Measurements from ENCODE around the gene POLR1E.

The POLR1E gene

GRCh38 chr9:37521111-37521510 lies 35.4 kb downstream of the POLR1E start:
- no peaks in the 10 kb centered on the region for H3K27me3 ChIP-seq (ENCODE audit: control insufficient read depth, insufficient read depth, low read length)
- H3K9me3 ChIP-seq (ENCODE audit: control insufficient read depth, insufficient read depth, low read length): no peaks in the 10 kb centered on the region
- H3K4me1 ChIP-seq (ENCODE audit: control insufficient read depth, insufficient read depth, low read length): no peaks in the 10 kb centered on the region
- peaks cover 21% of the 10 kb centered on the region for H3K36me3 ChIP-seq (ENCODE audit: control insufficient read depth, insufficient read depth, low read length)
- no peak overlapping the region for H3K4me3 ChIP-seq (ENCODE audit: low read depth, low read length)
- H3K9ac ChIP-seq (ENCODE audit: low read depth, low read length): no peak overlapping the region

DNA sequence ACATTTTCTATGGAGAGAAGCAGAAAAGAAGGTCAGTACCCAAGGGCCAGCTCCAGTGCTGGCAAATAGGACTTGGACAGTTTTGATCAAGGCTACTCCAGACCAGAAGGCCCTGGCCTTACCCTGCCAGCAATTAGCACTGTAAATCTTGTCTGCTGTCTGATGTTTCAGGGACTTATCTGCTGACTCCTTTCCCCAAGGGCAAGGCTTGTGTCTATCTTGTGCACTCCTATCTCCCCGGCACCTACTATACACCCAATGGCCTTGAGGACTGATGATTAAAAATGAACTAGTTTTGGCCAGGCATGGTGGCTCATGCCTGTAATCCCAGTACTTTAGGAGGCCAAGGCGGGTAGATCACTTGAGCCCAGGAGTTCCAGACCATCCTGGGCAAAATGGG lies 37.2 kb downstream of the POLR1E start:
- no peaks in the 10 kb centered on the region for H3K27me3 ChIP-seq (ENCODE audit: control insufficient read depth, insufficient read depth, low read length)
- H3K4me3 ChIP-seq (ENCODE audit: low read depth, low read length): no peak overlapping the region
- no peak overlapping the region for H3K9ac ChIP-seq (ENCODE audit: low read depth, low read length)
- no peaks in the 10 kb centered on the region for H3K4me1 ChIP-seq (ENCODE audit: control insufficient read depth, insufficient read depth, low read length)
- peaks cover 27% of the 10 kb centered on the region for H3K36me3 ChIP-seq (ENCODE audit: control insufficient read depth, insufficient read depth, low read length)
- H3K9me3 ChIP-seq (ENCODE audit: control insufficient read depth, insufficient read depth, low read length): no peaks in the 10 kb centered on the region

DNA sequence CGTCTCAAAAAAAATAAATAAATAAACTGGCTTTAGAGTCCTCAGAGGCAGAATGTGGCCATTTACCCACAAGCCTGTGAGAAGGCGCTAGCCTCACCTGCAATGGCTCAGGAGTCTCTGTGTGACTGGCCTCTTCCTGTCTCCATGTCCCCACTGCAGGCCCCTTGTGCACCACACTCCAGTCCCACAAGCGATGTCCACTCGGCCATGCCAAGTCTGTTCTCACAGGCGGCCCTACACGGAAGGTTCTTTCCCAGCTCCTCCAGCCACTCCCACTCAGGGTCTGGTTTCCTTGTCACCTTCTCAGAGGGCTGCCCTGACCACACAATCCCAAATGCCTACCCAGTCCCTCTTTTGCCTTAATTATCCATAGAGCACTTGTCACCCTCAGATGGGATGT lies 38.2 kb downstream of the POLR1E start:
- no peak overlapping the region for H3K9ac ChIP-seq (ENCODE audit: low read depth, low read length)
- no peak overlapping the region for H3K4me3 ChIP-seq (ENCODE audit: low read depth, low read length)
- H3K27me3 ChIP-seq (ENCODE audit: control insufficient read depth, insufficient read depth, low read length): no peaks in the 10 kb centered on the region
- H3K4me1 ChIP-seq (ENCODE audit: control insufficient read depth, insufficient read depth, low read length): no peaks in the 10 kb centered on the region
- H3K36me3 ChIP-seq (ENCODE audit: control insufficient read depth, insufficient read depth, low read length): peaks cover 33% of the 10 kb centered on the region
- H3K9me3 ChIP-seq (ENCODE audit: control insufficient read depth, insufficient read depth, low read length): no peaks in the 10 kb centered on the region

DNA sequence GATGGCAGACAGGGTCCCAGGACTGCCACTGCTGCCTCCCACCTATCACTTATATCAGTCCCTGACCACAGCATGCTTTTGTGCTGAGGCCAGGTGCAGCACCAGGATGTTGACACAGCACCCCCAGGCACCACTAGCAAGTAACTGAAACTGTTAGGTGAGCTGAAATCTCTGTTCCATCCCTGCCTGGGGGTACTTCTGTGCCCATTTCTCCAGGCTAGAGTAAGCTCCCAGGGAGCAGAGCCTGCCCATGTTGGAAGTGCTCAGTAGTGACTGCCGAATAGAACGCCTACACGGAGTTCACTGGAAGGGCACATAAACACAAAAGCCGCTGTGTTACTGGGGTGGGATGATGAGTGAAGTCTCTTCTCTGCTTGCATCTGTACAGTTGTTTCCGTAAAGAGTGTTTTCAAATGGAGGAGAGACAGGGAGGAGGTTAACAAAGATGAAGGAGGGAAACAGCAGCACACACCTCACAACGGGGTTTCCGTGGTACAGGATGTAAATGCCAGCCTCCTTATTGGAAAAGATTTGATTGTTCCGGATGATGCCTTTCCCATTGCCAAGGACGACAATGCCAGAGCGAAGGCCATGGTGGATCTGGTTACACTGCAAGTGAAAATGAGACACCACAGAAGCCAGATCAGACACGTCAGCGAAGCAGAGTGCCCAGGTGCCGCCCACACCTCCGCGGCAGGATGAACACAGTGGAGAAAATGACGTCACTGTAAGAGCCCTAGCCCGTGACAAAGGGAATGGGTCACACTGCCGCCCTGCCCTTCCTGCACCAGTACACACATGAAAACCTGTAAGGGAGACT lies 43.1 kb downstream of the POLR1E start:
- no peaks in the 10 kb centered on the region for H3K27me3 ChIP-seq (ENCODE audit: control insufficient read depth, insufficient read depth, low read length)
- no peaks in the 10 kb centered on the region for H3K9me3 ChIP-seq (ENCODE audit: control insufficient read depth, insufficient read depth, low read length)
- H3K4me1 ChIP-seq (ENCODE audit: control insufficient read depth, insufficient read depth, low read length): no peaks in the 10 kb centered on the region
- H3K36me3 ChIP-seq (ENCODE audit: control insufficient read depth, insufficient read depth, low read length): peaks cover 25% of the 10 kb centered on the region
- no peak overlapping the region for H3K4me3 ChIP-seq (ENCODE audit: low read depth, low read length)
- H3K9ac ChIP-seq (ENCODE audit: low read depth, low read length): no peak overlapping the region

DNA sequence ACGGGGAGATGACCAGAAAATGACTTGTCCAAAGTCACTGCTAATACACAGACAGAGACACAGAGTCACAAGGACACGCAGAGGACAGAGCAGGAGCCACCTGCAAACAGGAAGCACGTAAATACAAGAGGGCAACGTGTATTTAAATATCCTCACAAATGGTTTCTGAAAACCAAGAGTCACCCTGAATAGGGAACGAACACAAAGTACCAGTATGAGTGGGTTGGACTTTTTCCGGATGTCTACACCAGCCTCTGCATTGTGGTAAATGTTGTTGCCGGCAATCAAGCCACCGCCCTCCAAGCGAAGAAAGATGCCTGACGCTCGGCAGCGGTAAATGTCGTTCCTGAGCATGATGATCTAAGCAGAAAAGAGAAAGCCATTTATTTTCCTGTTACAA lies 46.0 kb downstream of the POLR1E start:
- no peak overlapping the region for H3K9ac ChIP-seq (ENCODE audit: low read depth, low read length)
- no peaks in the 10 kb centered on the region for H3K4me1 ChIP-seq (ENCODE audit: control insufficient read depth, insufficient read depth, low read length)
- peaks cover 17% of the 10 kb centered on the region for H3K36me3 ChIP-seq (ENCODE audit: control insufficient read depth, insufficient read depth, low read length)
- no peaks in the 10 kb centered on the region for H3K27me3 ChIP-seq (ENCODE audit: control insufficient read depth, insufficient read depth, low read length)
- no peaks in the 10 kb centered on the region for H3K9me3 ChIP-seq (ENCODE audit: control insufficient read depth, insufficient read depth, low read length)
- H3K4me3 ChIP-seq (ENCODE audit: low read depth, low read length): no peak overlapping the region

DNA sequence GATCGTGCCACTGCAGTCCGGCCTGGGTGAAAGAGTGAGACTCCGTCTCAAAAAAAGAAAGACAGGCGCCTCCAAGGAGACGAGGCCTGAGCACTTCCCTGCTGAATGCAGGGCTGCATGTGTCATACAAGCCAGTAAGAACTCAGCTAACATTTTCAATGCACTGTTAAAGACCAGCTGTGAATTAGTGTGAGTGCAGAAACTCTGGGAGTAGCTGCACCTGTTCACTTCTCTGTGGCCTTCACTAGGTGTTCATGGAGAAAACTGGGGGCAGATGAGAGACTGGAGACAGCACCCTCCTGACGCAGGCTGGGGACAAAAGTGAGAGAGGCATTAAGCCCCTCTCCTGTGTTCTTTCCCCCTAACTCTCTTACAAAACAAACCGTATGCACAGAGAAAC lies 48.7 kb downstream of the POLR1E start:
- no peak overlapping the region for H3K4me3 ChIP-seq (ENCODE audit: low read depth, low read length)
- no peak overlapping the region for H3K9ac ChIP-seq (ENCODE audit: low read depth, low read length)
- H3K4me1 ChIP-seq (ENCODE audit: control insufficient read depth, insufficient read depth, low read length): no peaks in the 10 kb centered on the region
- no peaks in the 10 kb centered on the region for H3K9me3 ChIP-seq (ENCODE audit: control insufficient read depth, insufficient read depth, low read length)
- H3K27me3 ChIP-seq (ENCODE audit: control insufficient read depth, insufficient read depth, low read length): no peaks in the 10 kb centered on the region
- peaks cover 7% of the 10 kb centered on the region for H3K36me3 ChIP-seq (ENCODE audit: control insufficient read depth, insufficient read depth, low read length)

- no peaks in the 10 kb centered on the region for H3K9me3 ChIP-seq (ENCODE audit: control insufficient read depth, insufficient read depth, low read length)
- no peak overlapping the region for H3K9ac ChIP-seq (ENCODE audit: low read depth, low read length)
- H3K4me1 ChIP-seq (ENCODE audit: control insufficient read depth, insufficient read depth, low read length): no peaks in the 10 kb centered on the region
- peaks cover 7% of the 10 kb centered on the region for H3K36me3 ChIP-seq (ENCODE audit: control insufficient read depth, insufficient read depth, low read length)
- H3K27me3 ChIP-seq (ENCODE audit: control insufficient read depth, insufficient read depth, low read length): no peaks in the 10 kb centered on the region
- H3K4me3 ChIP-seq (ENCODE audit: low read depth, low read length): no peak overlapping the region
Observed at GRCh38 chr9:37534901-37535300, 49.2 kb downstream of the POLR1E start.

GRCh38 chr9:37538099-37538498 lies 52.4 kb downstream of the POLR1E start:
- H3K9me3 ChIP-seq (ENCODE audit: control insufficient read depth, insufficient read depth, low read length): no peaks in the 10 kb centered on the region
- peaks cover 7% of the 10 kb centered on the region for H3K36me3 ChIP-seq (ENCODE audit: control insufficient read depth, insufficient read depth, low read length)
- H3K9ac ChIP-seq (ENCODE audit: low read depth, low read length): no peak overlapping the region
- H3K4me1 ChIP-seq (ENCODE audit: control insufficient read depth, insufficient read depth, low read length): no peaks in the 10 kb centered on the region
- H3K27me3 ChIP-seq (ENCODE audit: control insufficient read depth, insufficient read depth, low read length): no peaks in the 10 kb centered on the region
- H3K4me3 ChIP-seq (ENCODE audit: low read depth, low read length): no peak overlapping the region

DNA sequence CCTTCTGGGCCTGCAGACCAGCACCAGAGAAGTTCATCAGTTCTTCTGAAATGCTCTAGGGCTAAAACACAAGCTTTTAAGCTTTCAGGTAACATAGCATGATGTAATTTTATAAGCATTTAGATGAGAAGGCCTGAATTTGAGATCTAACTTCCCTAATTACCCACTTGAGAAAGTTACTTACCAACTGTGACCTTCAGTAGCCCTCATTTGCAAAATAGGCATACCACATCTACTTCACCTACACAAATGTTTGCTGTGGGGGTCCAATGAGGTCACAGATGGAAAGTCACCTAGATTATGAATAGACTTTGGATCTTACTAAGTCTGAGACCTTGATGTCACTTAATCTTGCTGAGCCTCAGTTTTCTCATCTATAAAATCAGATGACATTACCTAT lies 53.9 kb downstream of the POLR1E start:
- Histone ChIP-seq H3K4me3 (ENCODE audit: low read depth, low read length) (no peak overlapping the region), H3K27me3 (ENCODE audit: control insufficient read depth, insufficient read depth, low read length) (no peaks in the 10 kb centered on the region), H3K4me1 (ENCODE audit: control insufficient read depth, insufficient read depth, low read length) (no peaks in the 10 kb centered on the region), H3K9ac (ENCODE audit: low read depth, low read length) (no peak overlapping the region), H3K9me3 (ENCODE audit: control insufficient read depth, insufficient read depth, low read length) (no peaks in the 10 kb centered on the region), H3K36me3 (ENCODE audit: control insufficient read depth, insufficient read depth, low read length) (peaks cover 7% of the 10 kb centered on the region)

DNA sequence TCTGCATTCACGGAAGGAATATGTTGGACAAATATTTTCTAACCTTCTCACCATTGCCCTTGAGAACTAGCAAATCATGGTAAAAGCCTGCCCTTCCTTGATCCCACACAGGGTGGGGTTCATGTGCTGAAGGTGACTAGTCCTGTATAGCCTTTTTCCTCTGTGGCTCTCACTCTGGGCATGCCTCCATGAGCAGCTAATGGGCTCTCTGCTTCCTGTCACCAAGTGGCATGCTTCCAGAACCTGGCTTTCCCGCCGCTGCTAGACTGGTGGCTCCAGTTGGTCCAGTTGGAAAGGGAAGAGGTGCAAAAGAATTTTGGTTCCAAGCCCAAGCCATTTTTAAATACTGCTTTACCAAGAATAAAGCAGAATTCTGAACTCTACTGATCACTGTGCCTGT lies 54.9 kb downstream of the POLR1E start:
- Histone ChIP-seq H3K36me3 (ENCODE audit: control insufficient read depth, insufficient read depth, low read length) (peaks cover 7% of the 10 kb centered on the region), H3K4me3 (ENCODE audit: low read depth, low read length) (no peak overlapping the region), H3K4me1 (ENCODE audit: control insufficient read depth, insufficient read depth, low read length) (no peaks in the 10 kb centered on the region), H3K27me3 (ENCODE audit: control insufficient read depth, insufficient read depth, low read length) (no peaks in the 10 kb centered on the region), H3K9me3 (ENCODE audit: control insufficient read depth, insufficient read depth, low read length) (no peaks in the 10 kb centered on the region), H3K9ac (ENCODE audit: low read depth, low read length) (no peak overlapping the region)

DNA sequence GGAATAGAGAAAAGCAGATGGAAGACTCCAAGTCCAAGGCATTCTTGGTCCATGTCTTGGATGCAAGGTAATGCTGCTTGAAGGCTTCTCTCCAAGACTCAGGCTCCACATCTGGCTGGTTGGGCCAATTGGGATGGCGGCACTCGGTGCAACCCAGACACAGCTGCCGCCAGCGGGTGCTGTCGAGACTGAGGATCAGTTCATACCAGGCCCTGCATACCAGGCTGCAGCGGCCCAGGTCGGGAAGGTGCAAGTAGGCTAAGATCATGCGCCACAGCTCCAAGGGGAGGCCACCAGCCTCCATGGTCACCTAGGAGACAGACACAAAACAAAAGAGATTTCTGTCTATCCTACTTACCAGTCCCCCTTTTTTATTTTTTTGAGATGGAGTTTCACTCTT lies 55.7 kb downstream of the POLR1E start:
- Histone ChIP-seq H3K4me1 (ENCODE audit: control insufficient read depth, insufficient read depth, low read length) (no peaks in the 10 kb centered on the region), H3K27me3 (ENCODE audit: control insufficient read depth, insufficient read depth, low read length) (no peaks in the 10 kb centered on the region), H3K4me3 (ENCODE audit: low read depth, low read length) (no peak overlapping the region), H3K36me3 (ENCODE audit: control insufficient read depth, insufficient read depth, low read length) (peaks cover 7% of the 10 kb centered on the region), H3K9me3 (ENCODE audit: control insufficient read depth, insufficient read depth, low read length) (no peaks in the 10 kb centered on the region), H3K9ac (ENCODE audit: low read depth, low read length) (no peak overlapping the region)

GRCh38 chr9:37542488-37542887 lies 56.7 kb downstream of the POLR1E start:
- Histone ChIP-seq H3K4me1 (ENCODE audit: control insufficient read depth, insufficient read depth, low read length) (no peaks in the 10 kb centered on the region), H3K27me3 (ENCODE audit: control insufficient read depth, insufficient read depth, low read length) (no peaks in the 10 kb centered on the region), H3K9me3 (ENCODE audit: control insufficient read depth, insufficient read depth, low read length) (no peaks in the 10 kb centered on the region), H3K9ac (ENCODE audit: low read depth, low read length) (no peak overlapping the region), H3K36me3 (ENCODE audit: control insufficient read depth, insufficient read depth, low read length) (peaks cover 4% of the 10 kb centered on the region), H3K4me3 (ENCODE audit: low read depth, low read length) (no peak overlapping the region)

Data from iPS-15b (cell line).